OCI-LY1 (cell line): ENCODE measurements around the gene HLTF.

Source experiments
- EZH2 ChIP-seq: fragments of 200-600 bp; sonication (generic), shearing (Covaris generic); IDR thresholded peaks from 2 replicates; pipeline ENCODE4 v1.8.0; 2017; ENCODE audit warnings: borderline replicate concordance, mixed run types, mild to moderate bottlenecking, antibody characterized with exemption, low read length, moderate library complexity, mixed read lengths
- TF ChIP-seq, protein P1 (sequence below): fragments of 200-600 bp; sonication (generic), shearing (Covaris generic); IDR thresholded peaks from 2 replicates; pipeline ENCODE4 v1.5.1; 2017; ENCODE audit warnings: mild to moderate bottlenecking, antibody characterized with exemption, low read length, moderate library complexity, mixed read lengths

DNA sequence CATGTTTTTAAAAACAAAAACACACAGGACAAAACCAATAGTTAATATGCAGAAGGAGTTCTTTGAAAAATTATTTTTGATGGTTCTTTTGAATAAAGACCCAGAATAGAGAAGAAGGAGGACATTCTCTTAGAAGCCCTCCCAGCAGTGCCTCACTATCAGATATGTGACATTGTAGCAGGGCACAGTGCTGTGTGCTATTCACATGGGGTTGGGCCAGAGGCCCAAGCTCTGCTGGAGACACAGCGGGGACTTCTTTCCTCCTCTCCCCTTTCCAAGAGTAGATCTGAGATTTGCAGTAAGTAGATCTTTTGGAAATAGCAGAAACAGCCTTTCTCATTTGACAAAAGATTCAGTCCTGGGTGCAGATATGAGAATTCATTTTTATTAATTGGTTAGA lies 88.7 kb downstream of the HLTF start:
- TF ChIP-seq, protein P1, sequence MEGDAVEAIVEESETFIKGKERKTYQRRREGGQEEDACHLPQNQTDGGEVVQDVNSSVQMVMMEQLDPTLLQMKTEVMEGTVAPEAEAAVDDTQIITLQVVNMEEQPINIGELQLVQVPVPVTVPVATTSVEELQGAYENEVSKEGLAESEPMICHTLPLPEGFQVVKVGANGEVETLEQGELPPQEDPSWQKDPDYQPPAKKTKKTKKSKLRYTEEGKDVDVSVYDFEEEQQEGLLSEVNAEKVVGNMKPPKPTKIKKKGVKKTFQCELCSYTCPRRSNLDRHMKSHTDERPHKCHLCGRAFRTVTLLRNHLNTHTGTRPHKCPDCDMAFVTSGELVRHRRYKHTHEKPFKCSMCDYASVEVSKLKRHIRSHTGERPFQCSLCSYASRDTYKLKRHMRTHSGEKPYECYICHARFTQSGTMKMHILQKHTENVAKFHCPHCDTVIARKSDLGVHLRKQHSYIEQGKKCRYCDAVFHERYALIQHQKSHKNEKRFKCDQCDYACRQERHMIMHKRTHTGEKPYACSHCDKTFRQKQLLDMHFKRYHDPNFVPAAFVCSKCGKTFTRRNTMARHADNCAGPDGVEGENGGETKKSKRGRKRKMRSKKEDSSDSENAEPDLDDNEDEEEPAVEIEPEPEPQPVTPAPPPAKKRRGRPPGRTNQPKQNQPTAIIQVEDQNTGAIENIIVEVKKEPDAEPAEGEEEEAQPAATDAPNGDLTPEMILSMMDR = no peak
- TF ChIP-seq EZH2 = no peak
